ENCODE measurements around the gene DSCAM.

DSCAM gene

DNA sequence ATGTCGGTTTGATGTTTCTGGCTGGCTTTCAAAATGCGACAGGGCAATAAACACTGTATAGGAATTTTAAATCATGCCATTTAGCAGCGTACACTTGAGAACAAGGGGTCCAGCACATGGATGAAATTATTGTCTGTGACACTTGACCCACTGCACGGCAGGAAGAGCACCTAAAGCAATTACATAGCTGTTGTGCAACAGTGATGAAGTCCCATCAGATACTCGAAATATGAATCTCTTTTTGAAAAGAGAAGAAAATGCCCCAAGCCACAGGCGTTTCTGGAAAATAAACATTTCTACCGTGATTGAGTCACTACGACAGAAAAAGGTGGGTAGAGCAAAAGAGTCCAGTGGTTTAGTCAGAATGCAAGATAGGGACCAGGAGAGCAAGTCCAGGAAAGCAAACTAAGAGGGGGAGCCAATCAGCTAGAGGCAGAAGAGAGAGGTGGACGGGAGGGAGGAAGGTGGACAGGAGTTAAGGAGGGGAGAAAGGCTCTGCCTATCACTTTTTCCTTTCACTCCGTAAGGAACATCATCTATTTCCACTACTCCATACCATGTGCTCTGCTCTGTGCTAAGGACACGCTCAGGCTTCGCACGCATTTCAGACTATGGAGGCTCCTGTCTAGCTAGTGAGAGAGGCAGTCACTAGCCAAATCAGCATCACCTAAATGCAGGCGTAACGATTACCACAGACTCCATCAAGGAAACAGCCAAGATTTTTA is 6.4 kb downstream of the DSCAM start:
- no peak overlapping the region for H2AFZ ChIP-seq (ENCODE audit: low read length)
- no peak overlapping the region for H3K9ac ChIP-seq (ENCODE audit: low read length)
- no peaks in the 10 kb centered on the region for H3F3A ChIP-seq (ENCODE audit: insufficient read depth, low read length)
- H3K4me3 ChIP-seq (ENCODE audit: low read depth, low read length, poor library complexity, severe bottlenecking) = no peak overlapping the region
- no peaks in the 10 kb centered on the region for H3K4me1 ChIP-seq (ENCODE audit: insufficient read depth, low read length, severe bottlenecking)
- H3K9me2 ChIP-seq (ENCODE audit: low read depth, low read length) = no peaks in the 10 kb centered on the region
- H4K20me1 ChIP-seq (ENCODE audit: insufficient read depth, low read length) = no peaks in the 10 kb centered on the region
- no peak overlapping the region for H3K27ac ChIP-seq (ENCODE audit: low read depth, low read length, poor library complexity, severe bottlenecking)
- H3K79me2 ChIP-seq (ENCODE audit: insufficient read depth, low read length) = no peaks in the 10 kb centered on the region
- no peaks in the 10 kb centered on the region for H3K9me3 ChIP-seq (ENCODE audit: low read length)
- H3K36me3 ChIP-seq (ENCODE audit: insufficient read depth, low read length) = no peaks in the 10 kb centered on the region
- H3K27me3 ChIP-seq (ENCODE audit: insufficient read depth, low read length) = no peaks in the 10 kb centered on the region
- H3K4me2 ChIP-seq (ENCODE audit: low read length) = no peak overlapping the region
- TF ChIP-seq, protein P1, sequence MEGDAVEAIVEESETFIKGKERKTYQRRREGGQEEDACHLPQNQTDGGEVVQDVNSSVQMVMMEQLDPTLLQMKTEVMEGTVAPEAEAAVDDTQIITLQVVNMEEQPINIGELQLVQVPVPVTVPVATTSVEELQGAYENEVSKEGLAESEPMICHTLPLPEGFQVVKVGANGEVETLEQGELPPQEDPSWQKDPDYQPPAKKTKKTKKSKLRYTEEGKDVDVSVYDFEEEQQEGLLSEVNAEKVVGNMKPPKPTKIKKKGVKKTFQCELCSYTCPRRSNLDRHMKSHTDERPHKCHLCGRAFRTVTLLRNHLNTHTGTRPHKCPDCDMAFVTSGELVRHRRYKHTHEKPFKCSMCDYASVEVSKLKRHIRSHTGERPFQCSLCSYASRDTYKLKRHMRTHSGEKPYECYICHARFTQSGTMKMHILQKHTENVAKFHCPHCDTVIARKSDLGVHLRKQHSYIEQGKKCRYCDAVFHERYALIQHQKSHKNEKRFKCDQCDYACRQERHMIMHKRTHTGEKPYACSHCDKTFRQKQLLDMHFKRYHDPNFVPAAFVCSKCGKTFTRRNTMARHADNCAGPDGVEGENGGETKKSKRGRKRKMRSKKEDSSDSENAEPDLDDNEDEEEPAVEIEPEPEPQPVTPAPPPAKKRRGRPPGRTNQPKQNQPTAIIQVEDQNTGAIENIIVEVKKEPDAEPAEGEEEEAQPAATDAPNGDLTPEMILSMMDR (IDR thresholded peaks at IDR 0.05; ENCODE audit: low read length) = no peak
- no peak for TF ChIP-seq EZH2 (IDR thresholded peaks at IDR 0.05; ENCODE audit: borderline replicate concordance, low read length)

DNA sequence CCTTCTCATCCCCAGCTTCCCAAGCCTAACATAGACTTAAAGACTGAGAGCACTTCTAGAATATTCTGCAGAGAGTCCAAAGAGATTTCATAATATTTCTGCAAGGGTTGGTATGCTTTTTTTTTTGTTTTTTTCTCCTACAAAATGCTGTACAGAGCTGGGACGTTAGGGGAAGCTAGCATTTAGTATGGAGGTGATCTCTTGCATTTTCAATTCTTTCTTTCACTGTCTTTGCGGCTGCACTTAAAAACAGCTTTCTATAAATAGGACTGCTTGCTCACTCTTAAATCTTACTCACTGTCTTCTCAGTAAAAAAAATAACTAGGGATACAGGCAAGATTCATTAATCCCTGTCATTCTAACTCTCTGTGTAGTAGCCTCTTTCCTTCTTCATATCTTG is 7.4 kb downstream of the DSCAM start:
- no peaks in the 10 kb centered on the region for H3K9me3 ChIP-seq (ENCODE audit: low read length)
- H3K79me2 ChIP-seq (ENCODE audit: insufficient read depth, low read length) = no peaks in the 10 kb centered on the region
- H3K9ac ChIP-seq (ENCODE audit: low read length) = no peak overlapping the region
- no peaks in the 10 kb centered on the region for H3K9me2 ChIP-seq (ENCODE audit: low read depth, low read length)
- H3K4me2 ChIP-seq (ENCODE audit: low read length) = no peak overlapping the region
- H3F3A ChIP-seq (ENCODE audit: insufficient read depth, low read length) = no peaks in the 10 kb centered on the region
- no peak overlapping the region for H3K27ac ChIP-seq (ENCODE audit: low read depth, low read length, poor library complexity, severe bottlenecking)
- H3K4me3 ChIP-seq (ENCODE audit: low read depth, low read length, poor library complexity, severe bottlenecking) = no peak overlapping the region
- H3K4me1 ChIP-seq (ENCODE audit: insufficient read depth, low read length, severe bottlenecking) = no peaks in the 10 kb centered on the region
- no peak overlapping the region for H2AFZ ChIP-seq (ENCODE audit: low read length)
- H3K36me3 ChIP-seq (ENCODE audit: insufficient read depth, low read length) = no peaks in the 10 kb centered on the region
- H3K27me3 ChIP-seq (ENCODE audit: insufficient read depth, low read length) = no peaks in the 10 kb centered on the region
- TF ChIP-seq, protein P1 (IDR thresholded peaks at IDR 0.05; ENCODE audit: low read length) = no peak
- TF ChIP-seq EZH2 (IDR thresholded peaks at IDR 0.05; ENCODE audit: borderline replicate concordance, low read length) = no peak
- no peaks in the 10 kb centered on the region for H4K20me1 ChIP-seq (ENCODE audit: insufficient read depth, low read length)

DNA sequence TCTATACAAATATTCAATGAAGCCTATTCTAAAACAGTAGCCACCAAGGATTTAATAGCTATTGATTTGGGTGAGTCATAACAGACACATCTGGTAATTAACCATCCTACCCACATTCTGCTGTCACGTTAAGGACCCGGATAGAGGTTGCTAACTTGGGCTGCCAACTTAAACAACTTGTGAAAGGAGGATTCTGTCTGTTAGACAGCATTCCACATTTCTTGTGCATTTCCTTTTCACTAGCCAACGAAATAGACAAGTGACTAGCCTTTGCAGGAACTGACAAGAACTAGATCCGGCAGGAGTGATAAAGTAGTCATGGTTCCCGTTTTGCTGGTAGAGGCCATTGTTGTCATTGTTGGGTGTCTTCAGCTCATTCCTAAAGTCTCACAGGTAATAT is 9.5 kb downstream of the DSCAM start:
- Histone ChIP-seq H3K9me3 (ENCODE audit: low read length) (no peaks in the 10 kb centered on the region), H3K36me3 (ENCODE audit: insufficient read depth, low read length) (no peaks in the 10 kb centered on the region), H3F3A (ENCODE audit: insufficient read depth, low read length) (no peaks in the 10 kb centered on the region), H2AFZ (ENCODE audit: low read length) (no peak overlapping the region), H3K27me3 (ENCODE audit: insufficient read depth, low read length) (no peaks in the 10 kb centered on the region), H3K4me1 (ENCODE audit: insufficient read depth, low read length, severe bottlenecking) (no peaks in the 10 kb centered on the region), H3K79me2 (ENCODE audit: insufficient read depth, low read length) (no peaks in the 10 kb centered on the region), H3K4me2 (ENCODE audit: low read length) (no peak overlapping the region), H4K20me1 (ENCODE audit: insufficient read depth, low read length) (no peaks in the 10 kb centered on the region), H3K27ac (ENCODE audit: low read depth, low read length, poor library complexity, severe bottlenecking) (no peak overlapping the region), H3K4me3 (ENCODE audit: low read depth, low read length, poor library complexity, severe bottlenecking) (no peak overlapping the region), H3K9me2 (ENCODE audit: low read depth, low read length) (no peaks in the 10 kb centered on the region), H3K9ac (ENCODE audit: low read length) (no peak overlapping the region)
- TF ChIP-seq, protein P1 (IDR thresholded peaks at IDR 0.05; ENCODE audit: low read length) = no peak
- no peak for TF ChIP-seq EZH2 (IDR thresholded peaks at IDR 0.05; ENCODE audit: borderline replicate concordance, low read length)

Measured in OCI-LY1 (cell line).